Astrocyte of the spinal cord (primary cell): Measurements from ENCODE around the gene PBRM1.

Source experiments
- DNase-seq: peaks from one replicate; pipeline ENCODE4 v3.0.0; 2011; ENCODE audit warnings: low read depth, low spot score
- H3K4me3 ChIP-seq: 2 replicates; pipeline ENCODE4 v1.5.1; 2011; ENCODE audit warnings: low read depth, mild to moderate bottlenecking, low read length, moderate library complexity
- CTCF ChIP-seq: IDR thresholded peaks from 2 replicates; pipeline ENCODE4 v1.5.1; 2012; ENCODE audit warnings: low read depth, mild to moderate bottlenecking, low read length, inconsistent platforms
- in situ Hi-C: cut with HindIII; loops from 2 replicates; pipeline ENCODE4 v1.10.0; 2017; ENCODE audit warnings: low sequenced_read_pairs

The PBRM1 gene

GRCh38 chr3:52712291-52713212 is 26.8 kb upstream of the PBRM1 start:
- no peak for TF ChIP-seq CTCF
- no peak for DNase-seq
- in situ Hi-C loops: no loop called here
- H3K4me3 ChIP-seq: no peak overlapping the region

- TF ChIP-seq CTCF: no peak
- in situ Hi-C loops: no loop called here
- H3K4me3 ChIP-seq: no peak overlapping the region
- DNase-seq: no peak
Measured at GRCh38 chr3:52710512-52710911, 24.8 kb upstream of the PBRM1 start.

- H3K4me3 ChIP-seq: no peak overlapping the region
- in situ Hi-C loops: no loop called here
- no peak for TF ChIP-seq CTCF
- DNase-seq: no peak
Measured at GRCh38 chr3:52707585-52707984, 21.9 kb upstream of the PBRM1 start.

GRCh38 chr3:52705688-52706686 is 20.3 kb upstream of the PBRM1 start, which contains the start of the genes GLT8D1 and SPCS1:
Gene GLT8D1 (minus strand): TSS chr3:52705791. CDS start chr3:52700460, 5,331 bp downstream.
Gene SPCS1 (plus strand): TSS chr3:52706106. CDS start chr3:52706247, 141 bp downstream.
- H3K4me3 ChIP-seq: peak within 1 kb of the TSS; percentile 99
- in situ Hi-C loops: no loop called here
- no peak for TF ChIP-seq CTCF
- peak; percentile 88 for DNase-seq

- no peak for DNase-seq
- in situ Hi-C loops: no loop called here
- peak overlapping the region; percentile 99 for H3K4me3 ChIP-seq
- TF ChIP-seq CTCF: no peak
Measured at GRCh38 chr3:52705438-52705687, 19.6 kb upstream of the PBRM1 start.

- peak overlapping the region; percentile 99 for H3K4me3 ChIP-seq
- DNase-seq: no peak
- in situ Hi-C loops: no loop called here
- no peak for TF ChIP-seq CTCF
Measured at GRCh38 chr3:52704611-52705437, 19.1 kb upstream of the PBRM1 start.
